Measurements from ENCODE around the gene DEPDC5.
A peak's percentile ranks its signal among the peaks of the same experiment; 100 is the strongest.

DEPDC5 gene

DNA sequence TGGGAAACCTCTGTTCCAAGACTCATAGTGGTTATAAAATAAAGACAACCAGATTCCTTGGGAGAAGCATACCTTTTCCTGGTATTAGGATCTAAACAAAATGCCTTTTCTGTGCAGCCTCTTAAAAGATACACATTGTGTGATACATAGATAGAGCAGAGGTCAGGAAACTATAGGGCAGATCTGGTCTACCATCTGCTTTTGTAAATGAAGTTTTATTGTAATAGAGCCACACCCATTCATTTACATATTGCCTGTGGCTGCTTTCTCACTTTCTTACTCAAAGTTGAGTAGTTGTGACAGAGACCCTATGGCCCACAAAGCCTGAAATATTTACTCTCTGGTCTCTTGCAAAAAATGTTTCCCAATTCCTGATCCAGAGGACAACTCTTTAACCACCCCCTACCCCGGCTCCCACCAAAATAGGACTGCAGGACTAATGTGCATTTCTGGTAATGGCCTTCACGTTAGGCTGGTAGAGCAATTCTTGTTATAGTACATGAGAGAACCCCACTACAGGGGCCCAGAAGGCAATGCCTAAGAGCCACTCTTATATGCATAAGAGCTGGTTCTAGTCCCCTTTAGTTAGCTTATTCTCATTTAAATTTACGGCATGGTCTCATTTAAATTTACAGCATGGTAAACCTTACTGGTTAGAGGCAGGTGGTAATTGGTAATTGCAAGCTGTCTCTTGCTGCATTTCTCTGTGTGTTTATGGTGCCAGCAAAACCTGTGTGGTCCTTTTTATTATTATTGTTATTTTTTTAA, 113.8 kb downstream of the DEPDC5 start:
- Mint-ChIP-seq H3K27ac (no peak overlapping the region), H3K9me3 (no peaks in the 10 kb centered on the region), H3K27me3 (no peaks in the 10 kb centered on the region), H3K4me1 (peaks cover 6% of the 10 kb centered on the region), H3K4me3 (no peak overlapping the region), H3K36me3 (peaks cover 20% of the 10 kb centered on the region)
- DNase-seq: no peak
- CTCF ChIA-PET: no interaction called here

DNA sequence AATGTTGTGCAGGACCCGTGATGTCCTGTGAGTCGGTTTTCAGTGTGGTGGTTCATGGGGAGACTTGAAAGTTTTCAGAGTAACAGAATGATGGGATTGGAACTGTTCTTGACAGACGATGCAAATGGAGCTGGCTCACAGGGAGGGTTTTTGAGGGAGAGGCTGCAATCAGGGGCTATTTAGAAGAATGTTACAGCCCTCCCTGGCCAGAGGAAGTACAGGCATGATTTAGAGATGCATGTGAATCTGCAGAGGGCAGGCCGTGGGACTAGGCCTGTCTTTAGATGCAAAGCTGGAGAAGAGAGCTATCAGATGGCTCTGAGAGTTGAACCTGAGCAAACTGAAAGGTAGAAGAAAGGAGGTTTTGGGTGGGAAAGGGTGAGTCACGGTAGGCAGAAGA, 115.9 kb downstream of the DEPDC5 start:
- H3K9me3 Mint-ChIP-seq: no peaks in the 10 kb centered on the region
- no peak for DNase-seq
- CTCF ChIA-PET: no interaction called here
- peaks cover 35% of the 10 kb centered on the region for H3K36me3 Mint-ChIP-seq
- no peak overlapping the region for H3K4me3 Mint-ChIP-seq
- H3K4me1 Mint-ChIP-seq: peaks cover 6% of the 10 kb centered on the region
- H3K27me3 Mint-ChIP-seq: no peaks in the 10 kb centered on the region
- H3K27ac Mint-ChIP-seq: no peak overlapping the region

DNA sequence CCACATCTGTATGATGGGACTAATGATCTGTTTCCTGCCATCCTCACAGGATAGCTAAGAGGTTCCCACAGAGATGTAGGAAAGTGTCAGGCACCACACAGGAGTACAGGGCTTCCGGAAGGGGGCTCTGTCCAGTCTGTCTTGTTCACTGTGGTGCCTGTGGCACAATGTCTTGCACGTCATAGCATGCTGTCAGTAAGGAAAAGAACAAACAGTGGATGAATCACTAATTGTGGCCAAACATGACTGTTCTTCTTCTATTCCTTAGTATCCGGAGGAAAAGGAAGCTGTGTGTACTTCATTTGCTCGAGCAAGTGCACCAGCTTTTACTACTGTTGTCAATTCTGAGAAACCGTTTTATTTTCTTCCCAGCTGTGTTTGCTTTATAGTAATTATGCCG, 117.1 kb downstream of the DEPDC5 start:
- Mint-ChIP-seq H3K4me1 (peaks cover 7% of the 10 kb centered on the region), H3K9me3 (no peaks in the 10 kb centered on the region), H3K27ac (no peak overlapping the region), H3K4me3 (no peak overlapping the region), H3K27me3 (no peaks in the 10 kb centered on the region), H3K36me3 (peaks cover 37% of the 10 kb centered on the region)
- CTCF ChIA-PET: no interaction called here
- no peak for DNase-seq

DNA sequence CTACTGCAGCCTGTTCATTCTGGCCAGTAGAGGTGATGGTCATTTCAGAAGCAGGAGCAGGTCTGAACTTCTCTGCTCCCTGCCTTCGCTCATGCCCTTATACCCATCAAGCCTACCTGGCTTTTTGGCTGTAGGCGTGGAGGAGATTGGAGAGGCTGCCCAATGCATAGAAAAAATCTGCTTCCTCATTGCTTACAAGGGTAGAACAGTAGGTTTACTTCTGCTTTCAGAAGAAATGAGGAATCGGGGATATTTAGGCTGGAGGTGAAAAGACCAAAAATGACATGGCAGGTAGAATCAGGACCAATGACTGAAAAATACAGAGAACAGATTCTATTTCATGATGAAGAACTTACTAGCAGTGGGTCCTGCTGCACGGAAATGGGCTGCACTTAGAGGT, 117.7 kb downstream of the DEPDC5 start:
- Mint-ChIP-seq H3K4me1 (peaks cover 11% of the 10 kb centered on the region), H3K36me3 (peaks cover 39% of the 10 kb centered on the region), H3K4me3 (no peak overlapping the region), H3K9me3 (no peaks in the 10 kb centered on the region), H3K27me3 (no peaks in the 10 kb centered on the region), H3K27ac (no peak overlapping the region)
- no peak for DNase-seq
- CTCF ChIA-PET: no interaction called here

DNA sequence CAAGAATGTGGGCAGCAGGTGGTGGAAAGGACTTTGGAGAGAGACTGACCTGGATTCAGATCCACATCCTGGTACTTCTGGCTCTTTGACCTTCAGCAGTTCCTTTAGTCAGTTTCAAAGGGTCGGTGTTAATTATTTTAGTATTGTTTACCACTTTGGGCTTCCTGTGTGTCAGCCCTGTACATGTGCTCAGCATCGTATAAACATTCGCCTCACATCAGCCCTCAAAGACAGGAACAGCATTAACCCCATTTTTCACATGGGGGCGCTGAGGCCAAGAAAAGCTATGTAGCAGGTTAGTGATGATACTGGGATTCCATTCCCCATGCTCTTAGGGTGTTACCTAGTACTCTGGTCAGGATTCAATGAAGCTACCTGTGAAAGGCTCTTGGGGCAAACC, 118.4 kb downstream of the DEPDC5 start:
- no peaks in the 10 kb centered on the region for H3K9me3 Mint-ChIP-seq
- H3K4me3 Mint-ChIP-seq: no peak overlapping the region
- no peak overlapping the region for H3K27ac Mint-ChIP-seq
- DNase-seq: peak; percentile 35
- H3K4me1 Mint-ChIP-seq: peaks cover 8% of the 10 kb centered on the region
- CTCF ChIA-PET: interaction anchor here (0.9 to 1.4 kb wide), 3 partner anchors 76 to 210 kb away, joined by 3 to 8 read pairs (median 5); partner anchors contain the start of gene PISD
- no peaks in the 10 kb centered on the region for H3K27me3 Mint-ChIP-seq
- H3K36me3 Mint-ChIP-seq: peaks cover 36% of the 10 kb centered on the region

DNA sequence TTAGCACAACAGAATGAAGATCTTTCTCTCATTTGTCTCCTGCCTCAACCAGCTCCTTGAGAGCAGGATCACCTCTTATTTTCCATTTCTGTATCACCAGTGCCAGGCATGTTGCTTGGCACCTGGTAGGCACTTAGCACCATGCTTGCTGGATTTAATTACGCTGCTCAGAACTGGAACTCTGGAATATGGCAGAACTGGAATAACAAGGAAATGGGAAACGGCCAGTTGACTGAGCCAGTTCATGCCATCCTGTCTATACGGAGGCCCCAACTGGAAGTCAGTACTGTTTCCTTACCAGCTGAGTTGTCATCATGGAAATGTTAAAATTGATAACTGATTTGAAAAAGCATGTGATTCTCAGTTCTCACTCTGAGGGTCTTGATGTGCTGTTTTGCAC, 121.0 kb downstream of the DEPDC5 start:
- Mint-ChIP-seq H3K36me3 (peaks cover 45% of the 10 kb centered on the region), H3K27me3 (no peaks in the 10 kb centered on the region), H3K4me3 (no peak overlapping the region), H3K4me1 (peaks cover 4% of the 10 kb centered on the region), H3K9me3 (no peaks in the 10 kb centered on the region), H3K27ac (no peak overlapping the region)
- no peak for DNase-seq
- CTCF ChIA-PET: interaction anchor here (1.0 kb wide), 1 partner anchor 95 kb away, joined by 3 read pairs; no protein-coding TSS in a partner anchor

DNA sequence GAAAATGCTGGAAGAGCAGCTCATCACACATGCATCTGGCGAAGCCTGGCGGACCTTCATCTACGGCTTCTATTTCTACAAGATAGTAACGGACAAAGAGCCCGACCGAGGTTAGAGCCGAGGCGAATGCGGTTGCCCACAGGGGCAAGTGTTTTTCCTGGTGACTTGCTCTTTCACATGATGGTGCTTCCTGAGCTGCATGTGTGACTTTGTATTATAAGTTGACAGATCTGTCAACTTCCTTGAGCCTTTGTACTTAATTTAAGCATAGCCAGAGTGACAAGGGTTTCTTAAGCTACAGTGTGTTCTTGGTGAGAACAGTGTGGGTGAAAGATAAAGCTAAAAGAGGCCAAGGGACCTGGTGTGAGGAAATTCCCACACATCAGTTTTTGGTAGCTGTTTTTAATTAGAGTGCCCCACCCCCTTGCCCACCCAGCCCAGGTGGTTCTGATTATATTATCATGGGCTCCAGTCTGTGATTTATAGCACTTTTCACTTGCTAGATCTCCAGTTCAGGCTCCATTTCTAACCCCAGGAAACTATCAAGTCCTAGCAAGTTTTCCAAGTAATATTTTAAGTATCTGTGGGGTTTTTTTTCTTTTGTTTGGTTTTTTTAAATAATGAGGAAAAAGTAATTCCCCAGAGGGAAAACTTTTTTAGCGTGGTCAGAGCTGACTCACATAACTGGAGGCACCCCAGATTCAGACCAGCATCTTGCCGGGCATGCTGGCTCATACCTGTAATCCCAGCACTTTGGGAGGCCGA, 122.5 kb downstream of the DEPDC5 start:
- H3K4me1 Mint-ChIP-seq: peaks cover 4% of the 10 kb centered on the region
- no peaks in the 10 kb centered on the region for H3K9me3 Mint-ChIP-seq
- DNase-seq: no peak
- no peaks in the 10 kb centered on the region for H3K27me3 Mint-ChIP-seq
- no peak overlapping the region for H3K27ac Mint-ChIP-seq
- CTCF ChIA-PET: no interaction called here
- peaks cover 33% of the 10 kb centered on the region for H3K36me3 Mint-ChIP-seq
- no peak overlapping the region for H3K4me3 Mint-ChIP-seq

DNA sequence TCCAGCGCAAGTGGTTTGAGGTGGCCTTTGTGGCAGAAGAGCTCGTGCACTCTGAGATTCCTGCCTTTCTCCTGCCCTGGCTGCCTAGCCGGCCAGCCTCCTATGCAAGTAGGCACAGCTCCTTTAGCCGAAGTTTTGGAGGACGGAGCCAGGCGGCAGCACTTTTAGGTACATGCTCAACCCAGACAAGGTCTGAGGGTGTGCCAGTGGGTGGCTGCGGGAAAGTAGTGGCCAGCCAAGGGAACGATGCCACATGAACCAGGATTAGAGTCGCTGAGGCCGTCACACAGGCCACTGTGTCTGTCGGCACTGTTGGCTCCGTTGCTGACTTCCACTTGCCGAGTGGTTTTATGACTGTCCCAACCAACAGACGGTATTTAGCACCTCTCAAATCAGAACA, 125.8 kb downstream of the DEPDC5 start:
- no peak for DNase-seq
- H3K9me3 Mint-ChIP-seq: no peaks in the 10 kb centered on the region
- peaks cover 20% of the 10 kb centered on the region for H3K36me3 Mint-ChIP-seq
- peaks cover 16% of the 10 kb centered on the region for H3K4me1 Mint-ChIP-seq
- H3K27me3 Mint-ChIP-seq: no peaks in the 10 kb centered on the region
- CTCF ChIA-PET: no interaction called here
- no peak overlapping the region for H3K27ac Mint-ChIP-seq
- H3K4me3 Mint-ChIP-seq: no peak overlapping the region

DNA sequence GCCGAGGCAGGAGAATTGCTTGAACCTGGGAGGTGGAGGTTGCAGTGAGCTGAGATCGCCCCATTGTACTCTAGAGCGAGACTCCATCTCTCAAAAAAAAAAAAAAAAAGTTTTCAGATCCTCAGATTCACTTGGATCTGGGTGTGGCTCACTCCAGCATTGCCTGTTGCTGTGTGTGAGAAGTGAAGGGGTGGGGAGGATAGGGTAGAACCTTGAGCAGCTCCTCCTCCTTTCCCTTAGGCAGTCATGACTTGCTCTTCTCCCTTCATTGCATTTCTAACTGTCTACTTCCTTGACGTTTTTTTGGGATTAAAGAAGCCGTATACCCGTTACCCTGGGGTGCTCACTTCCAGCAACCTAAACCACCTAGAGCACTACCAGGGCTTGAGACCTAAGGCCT, 127.4 kb downstream of the DEPDC5 start:
- no peaks in the 10 kb centered on the region for H3K9me3 Mint-ChIP-seq
- H3K27ac Mint-ChIP-seq: no peak overlapping the region
- no peaks in the 10 kb centered on the region for H3K27me3 Mint-ChIP-seq
- peaks cover 16% of the 10 kb centered on the region for H3K36me3 Mint-ChIP-seq
- no peak for DNase-seq
- peaks cover 13% of the 10 kb centered on the region for H3K4me1 Mint-ChIP-seq
- CTCF ChIA-PET: no interaction called here
- no peak overlapping the region for H3K4me3 Mint-ChIP-seq

DNA sequence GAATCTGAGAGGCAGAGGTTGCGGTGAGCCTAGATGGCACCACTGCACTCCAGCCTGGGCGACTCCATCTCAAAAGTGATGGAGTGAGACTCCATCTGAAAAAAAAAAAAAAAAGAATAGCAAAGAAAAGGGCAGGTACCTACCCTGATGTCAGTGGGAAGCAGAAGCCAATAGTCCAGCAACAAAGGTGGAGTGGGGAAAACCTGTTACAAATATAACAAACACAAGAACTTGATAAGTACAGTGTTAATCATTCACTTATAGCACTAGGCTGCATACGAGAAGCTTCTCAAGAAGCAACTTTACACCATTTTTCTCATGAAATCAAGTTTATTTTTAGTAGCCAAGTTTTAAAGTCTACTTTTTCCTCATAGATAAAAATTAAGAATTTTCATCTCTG, 128.0 kb downstream of the DEPDC5 start:
- CTCF ChIA-PET: no interaction called here

DNA sequence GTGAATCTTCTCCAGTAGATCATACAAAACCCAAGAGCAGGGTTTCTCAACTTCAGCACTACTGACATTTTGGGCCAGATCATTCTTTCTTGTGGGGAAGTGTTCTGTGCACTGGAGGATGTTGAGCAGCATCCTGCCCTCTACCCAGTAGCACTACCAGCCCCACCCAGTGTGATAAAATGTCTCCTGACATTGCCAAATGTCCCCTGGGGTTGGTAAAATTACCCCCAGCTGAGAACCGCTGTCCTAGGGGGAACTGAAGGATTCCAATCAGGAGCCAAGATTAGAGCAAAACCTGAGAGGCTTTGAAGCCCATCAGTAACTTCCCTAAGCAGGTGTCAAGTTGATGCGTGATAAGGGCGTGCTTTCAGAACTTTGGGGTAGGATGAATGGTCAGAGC, 129.2 kb downstream of the DEPDC5 start:
- Mint-ChIP-seq H3K36me3 (peaks cover 13% of the 10 kb centered on the region), H3K4me1 (peaks cover 12% of the 10 kb centered on the region), H3K9me3 (no peaks in the 10 kb centered on the region), H3K27me3 (no peaks in the 10 kb centered on the region), H3K27ac (peak overlapping the region; percentile 9), H3K4me3 (no peak overlapping the region)
- DNase-seq: peak; percentile 22
- CTCF ChIA-PET: no interaction called here

More for the DNA sequence above, 128.0 kb downstream of the DEPDC5 start:
- no peaks in the 10 kb centered on the region for H3K27me3 Mint-ChIP-seq
- H3K36me3 Mint-ChIP-seq: peaks cover 14% of the 10 kb centered on the region
- H3K4me1 Mint-ChIP-seq: peaks cover 12% of the 10 kb centered on the region
- no peak for DNase-seq
- no peak overlapping the region for H3K4me3 Mint-ChIP-seq
- H3K9me3 Mint-ChIP-seq: no peaks in the 10 kb centered on the region
- no peak overlapping the region for H3K27ac Mint-ChIP-seq

DNA sequence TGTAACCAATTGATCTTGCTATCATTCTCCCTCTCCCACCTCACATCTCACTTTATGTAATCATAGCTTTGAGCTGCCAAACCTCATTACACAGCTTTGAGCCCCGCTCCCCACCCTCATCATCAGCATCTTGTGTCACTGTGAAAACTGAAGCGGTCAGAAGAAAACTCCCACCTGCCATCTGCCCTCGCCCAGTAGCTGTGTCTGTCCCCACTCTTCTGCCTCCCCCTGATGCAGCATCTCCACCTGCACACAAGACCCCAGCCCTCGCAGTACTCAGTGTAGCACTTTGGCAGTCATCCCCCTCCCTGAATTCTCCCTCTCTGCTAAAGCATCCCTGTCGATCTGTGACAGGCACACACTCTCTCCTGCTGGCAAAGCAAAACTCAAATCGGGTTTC, 130.2 kb downstream of the DEPDC5 start:
- Mint-ChIP-seq H3K27ac (no peak overlapping the region), H3K4me3 (no peak overlapping the region), H3K9me3 (no peaks in the 10 kb centered on the region), H3K27me3 (no peaks in the 10 kb centered on the region), H3K4me1 (peaks cover 12% of the 10 kb centered on the region), H3K36me3 (peaks cover 10% of the 10 kb centered on the region)
- DNase-seq: no peak
- CTCF ChIA-PET: no interaction called here

DNA sequence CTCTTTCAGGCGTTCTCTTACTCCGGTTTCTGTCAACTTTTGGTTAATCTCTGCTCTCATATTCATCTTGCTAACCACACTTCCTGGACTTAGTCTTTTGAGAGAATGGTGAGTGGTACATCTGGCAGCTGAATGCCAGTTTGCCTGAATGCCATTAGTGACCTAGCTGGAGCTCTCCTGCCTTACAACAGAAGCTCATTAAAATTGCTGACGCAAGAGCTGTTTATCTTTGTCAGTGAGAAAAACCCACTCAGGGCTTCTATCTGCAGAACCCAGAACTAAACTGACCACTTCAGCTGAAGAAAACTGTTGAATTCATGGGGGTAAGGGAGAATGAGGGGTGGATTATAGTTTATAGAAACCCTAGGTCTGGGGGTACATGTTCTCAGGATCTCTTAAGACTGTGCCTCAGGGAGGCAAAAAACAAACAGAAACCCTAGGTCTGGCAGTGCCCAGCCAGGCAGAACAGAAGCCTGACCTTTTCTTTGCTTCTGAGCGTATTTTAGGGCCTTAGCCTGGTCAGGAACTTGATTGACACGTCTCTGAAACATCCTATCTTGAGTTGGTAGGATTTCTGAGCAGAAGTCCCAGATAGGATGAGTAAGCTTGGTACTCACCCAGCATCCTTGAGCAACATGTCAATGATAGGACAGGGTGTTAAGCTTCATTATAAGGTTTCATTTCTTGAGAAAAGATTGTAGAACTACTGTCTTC, 137.7 kb downstream of the DEPDC5 start:
- Mint-ChIP-seq H3K9me3 (no peaks in the 10 kb centered on the region), H3K4me1 (peaks cover 3% of the 10 kb centered on the region)
- DNase-seq: no peak

DNA sequence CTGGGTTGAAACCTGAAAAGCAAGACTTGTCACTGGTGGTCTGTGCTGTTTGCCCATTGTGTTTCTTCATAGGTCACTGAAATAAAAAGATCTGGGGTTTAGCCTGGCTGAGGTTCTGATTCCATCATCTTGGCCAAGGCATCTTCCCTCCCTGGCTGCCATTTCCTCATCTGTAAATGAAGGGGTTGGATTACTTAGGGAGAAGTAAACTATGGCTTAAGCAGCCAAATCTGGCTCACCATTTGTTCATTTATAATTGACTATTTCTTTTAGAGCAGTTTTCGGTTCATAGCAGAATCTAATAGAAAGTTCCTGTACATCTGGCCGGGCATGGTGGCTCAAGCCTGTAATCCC, 138.2 kb downstream of the DEPDC5 start:
- DNase-seq: no peak
- Mint-ChIP-seq H3K36me3 (peaks cover 15% of the 10 kb centered on the region), H3K9me3 (no peaks in the 10 kb centered on the region), H3K4me3 (no peak overlapping the region), H3K27ac (no peak overlapping the region), H3K27me3 (no peaks in the 10 kb centered on the region), H3K4me1 (peaks cover 3% of the 10 kb centered on the region)
- CTCF ChIA-PET: no interaction called here

More for the DNA sequence above, 137.7 kb downstream of the DEPDC5 start:
- CTCF ChIA-PET: no interaction called here
- H3K36me3 Mint-ChIP-seq: peaks cover 15% of the 10 kb centered on the region
- no peak overlapping the region for H3K4me3 Mint-ChIP-seq
- no peaks in the 10 kb centered on the region for H3K27me3 Mint-ChIP-seq
- H3K27ac Mint-ChIP-seq: no peak overlapping the region

DNA sequence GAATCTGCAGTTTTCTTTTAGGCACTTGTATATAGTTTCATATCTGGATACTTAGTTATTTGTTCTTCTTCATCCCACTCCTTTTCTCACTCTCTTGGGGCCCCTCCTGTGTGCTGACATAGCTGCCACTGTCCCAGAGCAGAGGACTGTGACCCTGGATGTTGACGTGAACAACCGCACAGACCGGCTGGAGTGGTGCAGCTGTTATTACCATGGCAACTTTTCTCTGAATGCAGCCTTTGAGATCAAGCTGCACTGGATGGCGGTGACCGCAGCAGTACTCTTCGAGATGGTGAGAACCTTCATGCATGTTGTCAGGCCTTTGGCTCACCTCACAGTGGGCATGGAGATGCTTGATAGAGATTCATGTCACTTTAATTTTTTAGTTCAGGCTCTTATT, 139.6 kb downstream of the DEPDC5 start:
- Mint-ChIP-seq H3K4me1 (peaks cover 3% of the 10 kb centered on the region), H3K4me3 (no peak overlapping the region), H3K9me3 (no peaks in the 10 kb centered on the region), H3K27me3 (no peaks in the 10 kb centered on the region), H3K36me3 (peaks cover 20% of the 10 kb centered on the region), H3K27ac (no peak overlapping the region)
- CTCF ChIA-PET: no interaction called here
- no peak for DNase-seq
